ENCODE results near the gene FGF12. TPM values are rescaled to one million over a fixed set of nuclear protein-coding genes. Genes with fewer than 3 reads are reported as not detected.

The FGF12 gene
- polyA plus RNA-seq, 1 of the 3 experiments (the other 2 are of a cell fraction): 0.30 TPM

- no peak for TF ChIP-seq REST (IDR thresholded peaks at IDR 0.05; ENCODE audit: low read depth, low read length)
- TF ChIP-seq MEF2A (IDR thresholded peaks at IDR 0.05; ENCODE audit: borderline replicate concordance, low read depth): no peak
- no peak for TF ChIP-seq TAF1 (IDR thresholded peaks at IDR 0.05; ENCODE audit: borderline replicate concordance, low read depth, low read length)
- TF ChIP-seq PBX3 (IDR thresholded peaks at IDR 0.05): no peak
- TF ChIP-seq NFIC (IDR thresholded peaks at IDR 0.05; ENCODE audit: borderline replicate concordance): no peak
- no peak for TF ChIP-seq FOXM1 (IDR thresholded peaks at IDR 0.05; ENCODE audit: low read depth)
- TF ChIP-seq GABPA (IDR thresholded peaks at IDR 0.05; ENCODE audit: low read depth): no peak
- no peak for TF ChIP-seq NRF1 (IDR thresholded peaks at IDR 0.05; ENCODE audit: low read depth, low read length)
- TF ChIP-seq RFX5 (IDR thresholded peaks at IDR 0.05; ENCODE audit: low read length): no peak
- no peak for TF ChIP-seq YY1 (IDR thresholded peaks at IDR 0.05; ENCODE audit: low read depth)
- TF ChIP-seq CHD2 (IDR thresholded peaks at IDR 0.05; ENCODE audit: low read length, partially characterized antibody): no peak
- no peak for TF ChIP-seq TEAD4 (IDR thresholded peaks at IDR 0.05; ENCODE audit: borderline replicate concordance, insufficient read depth)
Observed at GRCh38 chr3:192489579-192489978, 237.8 kb downstream of the FGF12 start (continued).

- no peak overlapping the region for H3K4me2 ChIP-seq
- no peaks in the 10 kb centered on the region for H3K36me3 ChIP-seq (replicated peaks in 1 of 2; ENCODE audit: control insufficient read depth in 1 of 2, insufficient read depth in 2 of 2, low read length in 1 of 2)
- WGBS (ENCODE audit: low lambda C conversion rate): 37% methylated on average over 3 of the region's 3 CpGs
- no peaks in the 10 kb centered on the region for H3K79me2 ChIP-seq (ENCODE audit: insufficient read depth)
- no peaks in the 10 kb centered on the region for H3K27me3 ChIP-seq (ENCODE audit: insufficient read depth)
- no peak overlapping the region for H3K27ac ChIP-seq (ENCODE audit: low read depth in 2 of 2, low read length in 1 of 2)
- ChIA-PET CTCF (interaction anchor here (1.6 kb wide), 1 partner anchor 42 kb away, joined by 4 read pairs; no protein-coding TSS in a partner anchor), POLR2A (no interaction called here)
- DNase-seq: no peak
- no peaks in the 10 kb centered on the region for H3K9me3 ChIP-seq
- no peaks in the 10 kb centered on the region for H3K4me1 ChIP-seq (ENCODE audit: control insufficient read depth in 1 of 2, insufficient read depth in 2 of 2, low read depth in 1 of 2, low read length in 1 of 2)
- no peak overlapping the region for H2AFZ ChIP-seq (ENCODE audit: low read depth)
- no peak overlapping the region for H3K9ac ChIP-seq
- no peaks in the 10 kb centered on the region for H3K9me2 ChIP-seq
- H3F3A ChIP-seq (replicated peaks; ENCODE audit: insufficient read depth): peaks cover 4% of the 10 kb centered on the region
- no peaks in the 10 kb centered on the region for H4K20me1 ChIP-seq (ENCODE audit: insufficient read depth)
- H3K4me3 ChIP-seq (ENCODE audit: low read depth in 2 of 2, low read length in 1 of 2): no peak overlapping the region
- TF ChIP-seq TEAD4 (IDR thresholded peaks at IDR 0.05; ENCODE audit: borderline replicate concordance, insufficient read depth): no peak
- no peak for TF ChIP-seq IRF3 (IDR thresholded peaks at IDR 0.05; ENCODE audit: low read depth, low read length)
- TF ChIP-seq YY1 (IDR thresholded peaks at IDR 0.05; ENCODE audit: low read depth): no peak
- TF ChIP-seq TAF1 (IDR thresholded peaks at IDR 0.05; ENCODE audit: borderline replicate concordance, low read depth, low read length): no peak
- TF ChIP-seq JUND (IDR thresholded peaks at IDR 0.05): no peak
- TF ChIP-seq USF1 (IDR thresholded peaks at IDR 0.05; ENCODE audit: borderline replicate concordance, low read depth): no peak
- no peak for TF ChIP-seq RFX5 (IDR thresholded peaks at IDR 0.05; ENCODE audit: low read length)
- TF ChIP-seq RCOR1 (IDR thresholded peaks at IDR 0.05; ENCODE audit: low read length): no peak
- TF ChIP-seq FOSL2 (IDR thresholded peaks at IDR 0.05; ENCODE audit: borderline replicate concordance, low read depth): no peak
- TF ChIP-seq RAD21 (IDR thresholded peaks at IDR 0.05; ENCODE audit: low read length): no peak
- TF ChIP-seq GATA2 (CRISPR knock-in tag; IDR thresholded peaks at IDR 0.05): no peak
- TF ChIP-seq GABPA (IDR thresholded peaks at IDR 0.05; ENCODE audit: low read depth): no peak
- no peak for TF ChIP-seq CTCF (IDR thresholded peaks at IDR 0.05)
Observed at GRCh38 chr3:192487033-192487432, 240.3 kb downstream of the FGF12 start.
